Upper lobe of left lung (tissue), 6 donors: Measurements from ENCODE around the gene GPATCH4. TPM values are rescaled to one million over a fixed set of nuclear protein-coding genes. Genes with fewer than 3 reads are reported as not detected.
"Not testable (repeated sequence)": the region's sequence is repeated elsewhere in the genome, so short reads cannot be mapped to it uniquely, and the experiment has no call there.

Experiments used
- ATAC-seq, 2 donors: fragments of 200-7000 bp; cut with Tn5 transposase; one replicate each; pipeline ENCODE4 v1.9.1; 2022; ENCODE audit warnings: mild to moderate bottlenecking in 2 of 2, moderate library complexity in 2 of 2; ENCODE audit not compliant: low FRiP score in 2 of 2
- DNase-seq, 2 donors: peaks; one replicate each; pipeline ENCODE4 v3.0.0-alpha.2; 2019 to 2020
- H3K27ac ChIP-seq, 4 donors: fragments of 200-600 bp; sonication (generic); one replicate each; pipeline ENCODE4 v1.5.1; 2016 to 2019
- H3K27me3 ChIP-seq, 4 donors: fragments of 200-600 bp; sonication (generic); one replicate each; pipeline ENCODE4 v1.5.1; 2017 to 2019
- H3K36me3 ChIP-seq, 4 donors: fragments of 200-600 bp; sonication (generic); one replicate each; pipeline ENCODE4 v1.5.1; 2016 to 2019
- H3K4me1 ChIP-seq, 4 donors: fragments of 200-600 bp; sonication (generic); one replicate each; pipeline ENCODE4 v1.5.1; 2018 to 2019
- H3K4me3 ChIP-seq, 4 donors: fragments of 200-600 bp; sonication (generic); one replicate each; pipeline ENCODE4 v1.5.1; 2017 to 2019; ENCODE audit warnings: mild to moderate bottlenecking in 2 of 4, moderate library complexity in 1 of 4
- H3K9me3 ChIP-seq, 4 donors: fragments of 200-600 bp; sonication (generic); one replicate each; pipeline ENCODE4 v1.5.1; 2018 to 2019
- CTCF ChIP-seq, 6 experiments: fragments of 450-650 bp in 4 of 6; fragments of 200-600 bp in 2 of 6; sonication (generic) in 2 of 6; IDR thresholded peaks; one replicate each; pipeline ENCODE4 v1.5.1; 2016 to 2019; ENCODE audit warnings: antibody characterized with exemption in 6 of 6
- EP300 ChIP-seq, 4 donors: sonication (generic); formaldehyde crosslinking; IDR thresholded peaks; one replicate each; pipeline ENCODE4 v1.5.1; 2017; ENCODE audit warnings: antibody characterized with exemption in 4 of 4, control low read depth in 2 of 4
- POLR2A ChIP-seq, 4 donors: fragments of 450-650 bp; IDR thresholded peaks; one replicate each; pipeline ENCODE4 v1.5.1; 2016 to 2017; ENCODE audit warnings: antibody characterized with exemption in 4 of 4, mild to moderate bottlenecking in 2 of 4
- POLR2AphosphoS5 ChIP-seq, 2 donors: sonication (generic); formaldehyde crosslinking; IDR thresholded peaks; one replicate each; pipeline ENCODE4 v1.5.1; 2017; ENCODE audit warnings: antibody characterized with exemption in 2 of 2
- WGBS, 2 donors: methylation state at CpG; one replicate each; pipeline ENCODE4 v1.1.5; 2017 to 2018; 5-methylcytosine and 5-hydroxymethylcytosine counted together
- total RNA-seq, 6 donors: library from RNA; depleted of rRNA in 4 of 6; stranded (reverse); fragments of >200 nt in 4 of 6; gene quantifications; one replicate each; pipeline versions ENCODE4 v1.1.0 to v1.2.1, GENCODE V29; 2016 to 2021
- donor health status: DM: no; HTN: no; CAD: no; lungs with moderate emphysema.
- donor health status: DM: no; HTN: yes; CAD: no; lungs with severe emphysema.

The GPATCH4 gene
- total RNA-seq, 6 donors from 2014 or later = 5.7 to 26.2 (median 19.4) TPM

DNA sequence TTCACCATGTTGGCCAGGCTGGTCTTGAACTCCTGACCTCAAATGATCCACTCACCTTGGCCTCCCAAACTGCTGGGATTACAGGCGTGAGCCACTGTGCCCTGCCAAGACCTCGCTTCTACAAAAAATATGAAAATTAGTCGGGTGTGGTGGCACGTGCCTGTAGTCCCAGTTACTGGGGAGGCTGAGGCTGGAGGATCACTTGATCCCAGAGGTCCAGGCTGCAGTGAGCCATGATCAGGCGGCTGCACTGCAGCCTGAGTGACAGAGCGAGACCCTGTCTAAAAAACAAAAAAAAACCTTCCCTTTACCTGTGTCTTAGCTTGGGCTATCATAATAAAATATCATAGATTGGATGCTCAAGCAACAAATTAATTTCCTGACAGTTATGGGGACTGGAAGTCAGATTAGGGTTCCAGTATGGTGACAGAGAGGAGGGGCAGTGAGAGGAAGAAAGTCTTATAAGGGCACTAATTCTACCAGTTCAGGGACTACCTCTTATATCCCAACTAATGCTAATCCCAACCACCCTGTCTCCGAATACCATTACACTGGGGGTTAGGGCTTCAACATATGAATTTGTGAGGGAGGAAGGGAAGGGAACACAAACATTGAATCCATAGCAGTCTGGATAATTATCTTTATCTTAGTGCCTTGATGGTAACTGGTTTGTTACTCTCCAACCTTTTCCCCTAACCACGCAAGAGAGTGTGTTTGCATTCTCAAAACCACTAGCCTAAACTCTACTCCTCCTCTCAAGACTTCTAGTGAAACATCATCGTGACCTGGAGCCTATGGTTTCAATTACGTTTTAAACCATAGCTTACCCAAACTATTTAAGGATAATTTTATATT lies 10.7 kb downstream of the GPATCH4 start:
- TF ChIP-seq POLR2AphosphoS5 (IDR thresholded peaks at IDR 0.05) = no peak
- TF ChIP-seq POLR2A (IDR thresholded peaks at IDR 0.05) = no peak
- TF ChIP-seq EP300 (IDR thresholded peaks at IDR 0.05) = no peak
- TF ChIP-seq CTCF (IDR thresholded peaks at IDR 0.05) = no peak
- Histone ChIP-seq H3K27ac (peak overlapping the region in 2 of 4 donors; percentile 84 to 89), H3K27me3 (no peaks in the 10 kb centered on the region), H3K36me3 (peaks cover 0 to 21% (median 7%) of the 10 kb centered on the region in 4 donors), H3K9me3 (no peaks in the 10 kb centered on the region), H3K4me1 (peaks cover 7 to 18% (median 12%) of the 10 kb centered on the region in 4 donors), H3K4me3 (no peak overlapping the region)
- no peak for ATAC-seq
- 88 to 91% methylated on average over 10 of the region's 10 CpGs for whole genome bisulfite sequencing, 2 donors
- no peak for DNase-seq

GRCh38 chr1:156589546-156589945 lies 11.7 kb downstream of the GPATCH4 start:
- WGBS, 2 donors = 51 to 52% methylated on average over 5 of the region's 5 CpGs
- Histone ChIP-seq H3K27me3 (no peaks in the 10 kb centered on the region), H3K27ac (no peak overlapping the region), H3K4me1 (peaks cover 7 to 18% (median 12%) of the 10 kb centered on the region in 4 donors), H3K36me3 (peaks cover 0 to 11% (median 3%) of the 10 kb centered on the region in 4 donors), H3K4me3 (no peak overlapping the region), H3K9me3 (no peaks in the 10 kb centered on the region)
- ATAC-seq = no peak
- TF ChIP-seq EP300 (IDR thresholded peaks at IDR 0.05) = no peak
- no peak for TF ChIP-seq POLR2AphosphoS5 (IDR thresholded peaks at IDR 0.05)
- no peak for TF ChIP-seq CTCF (IDR thresholded peaks at IDR 0.05)
- no peak for TF ChIP-seq POLR2A (IDR thresholded peaks at IDR 0.05)
- no peak for DNase-seq

DNA sequence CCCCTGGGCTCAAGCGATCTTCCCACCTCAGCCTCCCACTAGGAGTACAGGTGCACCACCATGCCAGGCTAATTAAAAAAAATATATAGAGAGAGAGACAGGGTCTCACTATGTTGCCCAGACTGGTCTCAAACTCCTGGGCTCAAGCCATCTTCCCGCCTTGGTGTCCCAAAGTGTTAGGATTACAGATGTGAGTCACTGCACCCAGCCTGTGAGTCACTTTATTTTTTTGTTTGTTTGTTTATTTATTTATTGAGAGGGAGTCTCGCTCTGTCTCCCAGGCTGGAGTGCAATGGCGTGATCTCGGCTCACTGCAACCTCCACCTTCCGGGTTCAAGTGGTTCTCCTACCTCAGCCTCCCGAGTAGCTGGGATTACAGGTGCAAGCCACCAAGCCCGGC lies 13.4 kb downstream of the GPATCH4 start:
- 83 to 96% methylated on average over 7 to 8 of the region's 8 CpGs for WGBS, 2 donors
- not testable (repeated sequence) for H3K4me3 ChIP-seq, DNase-seq, H3K27ac ChIP-seq, H3K36me3 ChIP-seq, H3K9me3 ChIP-seq, H3K27me3 ChIP-seq, ATAC-seq
- peaks cover 7 to 18% (median 12%) of the 10 kb centered on the region in 4 donors for H3K4me1 ChIP-seq

- Histone ChIP-seq H3K36me3 (no peaks in the 10 kb centered on the region), H3K27ac (no peak overlapping the region), H3K4me3 (no peak overlapping the region), H3K4me1 (peaks cover 1 to 8% (median 6%) of the 10 kb centered on the region in 4 donors), H3K27me3 (no peaks in the 10 kb centered on the region), H3K9me3 (no peaks in the 10 kb centered on the region)
- no peak for TF ChIP-seq EP300 (IDR thresholded peaks at IDR 0.05)
- no peak for TF ChIP-seq POLR2A (IDR thresholded peaks at IDR 0.05)
- no peak for TF ChIP-seq POLR2AphosphoS5 (IDR thresholded peaks at IDR 0.05)
- TF ChIP-seq CTCF (IDR thresholded peaks at IDR 0.05) = no peak
- ATAC-seq (no peak), DNase-seq (peak in 1 of 2 donors; percentile 57)
- WGBS, 2 donors = 87% methylated on average over 3 of the region's 3 CpGs
Measured at GRCh38 chr1:156586892-156587477, 14.3 kb downstream of the GPATCH4 start.

GRCh38 chr1:156586323-156586722 lies 15.0 kb downstream of the GPATCH4 start:
- TF ChIP-seq POLR2A (IDR thresholded peaks at IDR 0.05) = no peak
- no peak for TF ChIP-seq CTCF (IDR thresholded peaks at IDR 0.05)
- no peak for TF ChIP-seq EP300 (IDR thresholded peaks at IDR 0.05)
- TF ChIP-seq POLR2AphosphoS5 (IDR thresholded peaks at IDR 0.05) = no peak
- peaks cover 0 to 5% (median 4%) of the 10 kb centered on the region in 4 donors for H3K4me1 ChIP-seq
- no peaks in the 10 kb centered on the region for H3K9me3 ChIP-seq
- DNase-seq (no peak), ATAC-seq (no peak)
- no peak overlapping the region for H3K27ac ChIP-seq
- no peaks in the 10 kb centered on the region for H3K36me3 ChIP-seq
- WGBS, 2 donors = 62 to 68% methylated on average over 4 of the region's 4 CpGs
- H3K4me3 ChIP-seq = no peak overlapping the region
- no peaks in the 10 kb centered on the region for H3K27me3 ChIP-seq
